GM19455 (cell line): ENCODE measurements around the gene PCDHGB2.
A peak's percentile ranks its signal among the peaks of the same experiment; 100 is the strongest.
"Not testable (repeated sequence)": the region's sequence is repeated elsewhere in the genome, so short reads cannot be mapped to it uniquely, and the experiment has no call there.

Experiments
- ATAC-seq: cut with Tn5 transposase; IDR thresholded peaks from one replicate; pipeline ENCODE4 v1.9.1; 2021; ENCODE audit not compliant: unreplicated experiment

Gene PCDHGB2

GRCh38 chr5:141383345-141383744 lies 23.6 kb downstream of the PCDHGB2 start:
- no peak for ATAC-seq

GRCh38 chr5:141384471-141385267 lies 24.9 kb downstream of the PCDHGB2 start:
- no peak for ATAC-seq

GRCh38 chr5:141387557-141388311 lies 27.9 kb downstream of the PCDHGB2 start, which contains the start of gene PCDHGB4:
Gene PCDHGB4, plus strand, starts transcription at chr5:141387698. Its CDS starts 187 bp downstream, at chr5:141387885.
- ATAC-seq, result not testable (repeated sequence)

GRCh38 chr5:141388661-141389060 lies 28.9 kb downstream of the PCDHGB2 start:
- no peak for ATAC-seq

- no peak for ATAC-seq
These were observed 29.6 kb downstream of the PCDHGB2 start for GRCh38 chr5:141389153-141390042.

- no peak for ATAC-seq
These were observed 32.8 kb downstream of the PCDHGB2 start, which contains the start of gene PCDHGA8 for GRCh38 chr5:141392429-141393198. Gene PCDHGA8, plus strand, starts transcription at chr5:141392633. Its CDS starts 181 bp downstream, at chr5:141392814.

GRCh38 chr5:141393267-141393666 lies 33.5 kb downstream of the PCDHGB2 start:
- no peak for ATAC-seq

- ATAC-seq, result not testable (repeated sequence)
These were observed 34.8 kb downstream of the PCDHGB2 start for GRCh38 chr5:141394401-141395187.

GRCh38 chr5:141397756-141398551 lies 38.2 kb downstream of the PCDHGB2 start, which contains the start of gene PCDHGB5:
Gene PCDHGB5, plus strand, starts transcription at chr5:141397947. Its CDS starts 181 bp downstream, at chr5:141398128.
- ATAC-seq, result peak; percentile 97

GRCh38 chr5:141398608-141399007 lies 38.8 kb downstream of the PCDHGB2 start:
- no peak for ATAC-seq

- no peak for ATAC-seq
These were observed 39.9 kb downstream of the PCDHGB2 start for GRCh38 chr5:141399555-141400258.

GRCh38 chr5:141402553-141403243 lies 42.9 kb downstream of the PCDHGB2 start, which contains the start of gene PCDHGA9:
Gene PCDHGA9, plus strand, starts transcription at chr5:141402778. Its CDS starts 175 bp downstream, at chr5:141402953.
- no peak for ATAC-seq

- ATAC-seq, result no peak
These were observed 43.6 kb downstream of the PCDHGB2 start for GRCh38 chr5:141403387-141403786.

- peak; percentile 49 for ATAC-seq
These were observed 48.2 kb downstream of the PCDHGB2 start, which contains the start of gene PCDHGB6 for GRCh38 chr5:141407790-141408505. Gene PCDHGB6, plus strand, starts transcription at chr5:141408021. Its CDS starts 182 bp downstream, at chr5:141408203.

- no peak for ATAC-seq
These were observed 50.0 kb downstream of the PCDHGB2 start for GRCh38 chr5:141409598-141410306.

GRCh38 chr5:141411575-141411974 lies 51.8 kb downstream of the PCDHGB2 start:
- no peak for ATAC-seq
